Activated CD8-positive, alpha-beta memory T cell treated with anti-CD3 and anti-CD28 coated beads, Interleukin-2, amount 10 ng/mL, durations not matched to agents 7 days and 5 days (primary cell): ENCODE measurements around the gene IGSF9B. TPM values are rescaled to one million over a fixed set of nuclear protein-coding genes. Genes with fewer than 3 reads are reported as not detected.
A peak's percentile ranks its signal among the peaks of the same experiment; 100 is the strongest.

Source experiments
- ATAC-seq: fragments of 150-1000 bp; cut with Tn5 transposase; one replicate; pipeline ENCODE4 v1.10.0; 2021; ENCODE audit warnings: moderate library complexity
- CTCF ChIA-PET: fragments of 350-600 bp; sonication (Branson Sonifier 250); formaldehyde crosslinking; loops from one replicate; lab custom pipeline; 2021; ENCODE audit warnings: antibody characterized with exemption; lab: Charles Lee
- DNase-seq: peaks from one replicate; pipeline ENCODE4 v3.0.0-alpha.2; 2020
- H3K27ac Mint-ChIP-seq: one replicate; pipeline ENCODE4 v1.8.0; 2021; ENCODE audit warnings: mild to moderate bottlenecking, mixed read lengths
- H3K27me3 Mint-ChIP-seq: one replicate; pipeline ENCODE4 v1.8.0; 2021; ENCODE audit warnings: mixed read lengths
- H3K36me3 Mint-ChIP-seq: one replicate; pipeline ENCODE4 v1.8.0; 2021; ENCODE audit warnings: mild to moderate bottlenecking, mixed read lengths
- H3K4me1 Mint-ChIP-seq: one replicate; pipeline ENCODE4 v1.8.0; 2021; ENCODE audit warnings: mixed read lengths
- H3K4me3 Mint-ChIP-seq: one replicate; pipeline ENCODE4 v1.8.0; 2021; ENCODE audit warnings: mild to moderate bottlenecking, moderate library complexity, mixed read lengths
- H3K9me3 Mint-ChIP-seq: one replicate; pipeline ENCODE4 v1.8.0; 2022; ENCODE audit warnings: low read depth, mixed read lengths
- total RNA-seq, 2 experiments: library from RNA; stranded (reverse); gene quantifications; one replicate each; pipeline ENCODE4 v1.2.3, GENCODE V29; 2021

IGSF9B gene
- total RNA-seq, 2 experiments from 2014 or later = 19.6 to 34.5 TPM

DNA sequence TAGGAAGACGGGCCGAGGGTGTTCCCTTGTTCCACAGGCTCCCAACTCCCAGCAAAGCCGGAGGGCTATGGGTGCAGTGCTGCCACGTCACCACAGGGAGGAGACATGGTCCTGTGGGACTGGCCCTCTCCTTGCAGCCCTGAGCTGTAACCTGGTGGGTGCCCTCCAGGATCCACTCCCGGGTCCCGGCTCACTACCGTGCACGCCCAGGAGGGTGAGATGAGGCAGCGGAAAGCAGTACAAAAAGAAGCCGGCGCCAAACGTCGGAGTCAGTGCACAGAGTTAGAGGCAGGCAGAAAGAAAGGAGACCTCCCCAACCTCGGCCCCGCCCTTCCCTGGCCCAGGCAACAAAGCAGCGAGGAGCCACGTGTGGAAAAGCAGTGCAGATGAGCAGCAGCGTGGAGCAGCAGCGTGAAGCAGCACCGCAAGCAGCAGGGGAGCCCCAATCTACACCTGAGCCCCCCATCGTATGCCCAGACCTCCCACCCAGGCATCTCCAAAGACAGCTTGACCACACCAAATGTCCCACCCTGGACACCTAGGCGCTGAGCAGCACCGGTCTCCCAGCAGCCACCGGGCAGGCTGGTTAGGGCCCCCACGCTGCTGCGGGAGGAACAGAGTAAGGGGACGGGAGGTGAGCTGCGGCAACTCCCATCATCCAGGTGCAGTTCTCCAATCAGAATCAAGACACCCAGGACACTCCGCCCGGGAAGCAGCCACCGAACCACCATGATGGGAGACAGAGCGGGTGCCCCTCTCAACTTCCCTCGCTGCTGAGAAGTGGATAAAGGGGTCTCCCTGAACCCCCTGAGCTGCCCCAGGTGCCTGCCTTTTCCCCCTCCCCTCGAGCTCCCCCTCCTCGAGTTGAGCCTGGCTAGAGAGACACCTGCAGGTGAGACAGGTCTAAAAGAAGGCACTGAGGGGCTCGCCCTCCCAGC is 28.8 kb downstream of the IGSF9B start:
- no peaks in the 10 kb centered on the region for H3K27me3 Mint-ChIP-seq
- DNase-seq (peak; percentile 80), ATAC-seq (peak; percentile 70)
- H3K4me1 Mint-ChIP-seq = peaks cover 32% of the 10 kb centered on the region
- CTCF ChIA-PET = interaction anchor here (0.6 to 2.9 kb wide), 33 partner anchors 10 to 348 kb away, joined by 3 to 63 read pairs (median 4); partner anchors contain the start of genes GLB1L3, IGSF9B and JAM3
- H3K4me3 Mint-ChIP-seq = peak overlapping the region; percentile 53
- peaks cover 22% of the 10 kb centered on the region for H3K36me3 Mint-ChIP-seq
- H3K9me3 Mint-ChIP-seq = no peaks in the 10 kb centered on the region
- H3K27ac Mint-ChIP-seq = peak overlapping the region; percentile 78

DNA sequence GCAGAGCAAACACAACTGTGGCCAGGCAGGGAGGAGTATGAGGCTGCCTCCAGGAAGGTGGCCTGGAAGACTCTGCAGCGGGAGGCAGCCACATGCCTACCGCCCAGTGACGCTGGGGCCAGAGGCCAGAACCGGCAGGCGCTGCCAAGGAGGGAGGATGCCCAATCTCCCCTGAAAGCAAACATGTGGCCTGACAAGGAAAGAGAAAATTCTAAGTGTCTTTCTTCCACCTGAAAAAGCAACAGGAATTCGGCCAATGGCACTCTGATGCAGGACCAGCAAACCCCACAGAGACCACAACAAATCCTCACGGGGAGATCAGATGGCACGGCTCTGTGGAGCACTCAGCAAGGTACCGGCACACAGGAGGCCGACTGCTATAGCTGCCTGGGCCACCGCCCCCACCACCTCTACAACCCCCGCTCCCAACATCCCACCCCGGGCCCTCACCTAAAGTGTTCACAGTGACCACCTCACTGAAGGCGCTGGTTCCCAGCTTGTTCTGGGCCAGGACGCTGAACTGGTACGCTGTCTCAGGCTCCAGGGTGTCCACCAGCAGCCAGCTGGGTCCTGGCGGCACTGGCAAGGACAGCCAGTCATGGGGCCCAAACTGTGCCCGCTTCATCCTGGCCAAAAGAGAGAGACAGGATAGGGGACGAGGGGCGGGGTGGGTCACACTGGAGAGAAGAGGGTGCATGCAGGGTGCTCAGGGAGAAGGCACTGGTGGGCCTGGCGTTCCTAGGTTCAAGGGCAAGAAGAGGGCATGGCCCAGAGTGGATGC is 30.1 kb downstream of the IGSF9B start:
- CTCF ChIA-PET = interaction anchor here (0.9 to 2.9 kb wide), 21 partner anchors 8 to 214 kb away, joined by 3 to 63 read pairs (median 7); partner anchors contain the start of gene IGSF9B
- Mint-ChIP-seq H3K9me3 (no peaks in the 10 kb centered on the region), H3K27me3 (no peaks in the 10 kb centered on the region), H3K36me3 (peaks cover 23% of the 10 kb centered on the region), H3K4me1 (peaks cover 30% of the 10 kb centered on the region), H3K4me3 (no peak overlapping the region), H3K27ac (no peak overlapping the region)
- DNase-seq = no peak
- no peak for ATAC-seq

DNA sequence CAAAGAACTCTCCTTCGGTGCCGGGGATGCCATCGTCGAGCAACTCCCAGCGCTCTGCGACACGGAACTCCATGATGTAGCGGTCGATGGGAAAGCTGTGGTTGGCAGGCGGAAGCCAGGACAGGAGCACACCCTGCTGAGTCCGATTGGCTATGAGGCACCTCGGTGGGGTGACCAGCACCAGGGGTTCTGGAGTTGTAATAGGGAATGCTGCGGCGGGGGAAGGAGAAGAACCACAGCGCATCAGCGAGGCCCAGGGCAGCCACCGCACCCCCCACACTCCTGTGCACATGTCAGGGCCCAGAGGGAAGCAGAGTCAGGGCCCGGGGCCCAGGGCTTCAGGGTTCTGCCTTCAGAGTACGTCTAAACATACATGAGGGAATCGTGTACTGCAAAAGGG is 31.0 kb downstream of the IGSF9B start:
- Mint-ChIP-seq H3K4me1 (peaks cover 30% of the 10 kb centered on the region), H3K27me3 (no peaks in the 10 kb centered on the region), H3K36me3 (peaks cover 24% of the 10 kb centered on the region), H3K4me3 (no peak overlapping the region), H3K9me3 (no peaks in the 10 kb centered on the region), H3K27ac (no peak overlapping the region)
- no peak for ATAC-seq
- DNase-seq = no peak
- CTCF ChIA-PET = interaction anchor here (1.6 kb wide), 1 partner anchor 22 kb away, joined by 5 read pairs; no protein-coding TSS in a partner anchor

DNA sequence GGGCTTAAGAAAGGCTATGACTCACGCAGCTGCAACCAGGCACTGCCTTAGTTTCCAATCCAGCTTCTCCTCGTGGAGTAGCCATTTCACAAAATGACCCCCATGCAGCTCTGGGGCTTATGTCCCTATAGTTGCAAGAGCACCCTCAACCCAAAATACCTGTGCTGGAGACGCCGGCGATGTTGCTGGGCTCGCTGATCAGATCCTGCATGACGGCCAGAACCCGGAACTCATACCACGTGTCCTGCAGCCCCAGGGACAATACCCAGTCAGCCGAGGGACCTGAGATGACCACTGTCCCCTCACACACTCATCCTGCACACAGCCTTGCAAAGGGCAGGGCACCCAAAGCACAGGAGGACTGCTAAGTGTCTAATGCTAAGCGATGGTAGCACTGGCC is 32.1 kb downstream of the IGSF9B start:
- Mint-ChIP-seq H3K36me3 (peaks cover 18% of the 10 kb centered on the region), H3K4me1 (peaks cover 25% of the 10 kb centered on the region), H3K9me3 (no peaks in the 10 kb centered on the region), H3K27ac (no peak overlapping the region), H3K4me3 (no peak overlapping the region), H3K27me3 (no peaks in the 10 kb centered on the region)
- ATAC-seq = no peak
- CTCF ChIA-PET = interaction anchor here (1.0 to 1.8 kb wide), 5 partner anchors 20 to 126 kb away, joined by 3 to 5 read pairs (median 3); no protein-coding TSS in a partner anchor
- DNase-seq = no peak

DNA sequence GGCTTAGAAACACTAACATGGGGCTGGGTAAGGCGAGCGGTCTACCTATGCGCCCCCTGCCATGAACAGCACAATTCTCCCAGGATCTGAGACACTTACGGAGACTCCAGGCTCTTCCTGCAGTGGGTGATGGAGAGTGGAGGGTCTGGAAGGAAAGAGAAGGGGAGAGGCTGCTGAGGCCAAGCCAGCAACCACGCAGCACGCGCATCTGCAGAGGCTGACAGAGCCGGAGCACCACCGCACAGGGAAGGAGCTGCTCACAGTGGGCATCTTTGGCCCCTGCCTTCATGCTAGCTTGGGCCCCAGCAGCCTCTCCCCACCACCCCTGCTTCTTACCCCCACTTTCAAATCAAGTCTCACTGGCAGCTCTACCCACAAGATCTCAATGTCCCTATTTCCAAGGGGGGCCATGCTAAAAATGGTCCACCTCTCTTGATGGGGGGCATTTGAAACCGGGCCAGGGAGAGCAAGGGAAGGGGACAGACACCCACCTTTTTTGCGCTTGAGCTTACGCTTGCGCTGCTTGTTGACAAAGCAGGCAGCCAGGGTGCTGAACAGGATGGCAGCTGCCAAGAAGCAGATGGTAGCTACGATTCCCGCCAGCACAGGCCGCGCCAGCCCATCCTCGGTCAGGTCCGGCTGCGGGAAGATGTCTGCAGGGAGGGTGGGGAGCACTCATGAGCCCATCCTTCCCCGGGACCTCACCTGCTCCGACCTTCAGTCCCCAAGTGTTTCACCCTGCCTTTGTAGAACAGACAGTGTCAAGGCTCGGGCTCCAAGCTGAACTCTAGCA is 34.5 kb downstream of the IGSF9B start:
- Mint-ChIP-seq H3K36me3 (peaks cover 9% of the 10 kb centered on the region), H3K4me3 (no peak overlapping the region), H3K4me1 (peaks cover 2% of the 10 kb centered on the region), H3K27me3 (no peaks in the 10 kb centered on the region), H3K9me3 (no peaks in the 10 kb centered on the region), H3K27ac (no peak overlapping the region)
- CTCF ChIA-PET = interaction anchor here (1.2 kb wide), 1 partner anchor 114 kb away, joined by 3 read pairs; no protein-coding TSS in a partner anchor
- ATAC-seq (no peak), DNase-seq (no peak)

DNA sequence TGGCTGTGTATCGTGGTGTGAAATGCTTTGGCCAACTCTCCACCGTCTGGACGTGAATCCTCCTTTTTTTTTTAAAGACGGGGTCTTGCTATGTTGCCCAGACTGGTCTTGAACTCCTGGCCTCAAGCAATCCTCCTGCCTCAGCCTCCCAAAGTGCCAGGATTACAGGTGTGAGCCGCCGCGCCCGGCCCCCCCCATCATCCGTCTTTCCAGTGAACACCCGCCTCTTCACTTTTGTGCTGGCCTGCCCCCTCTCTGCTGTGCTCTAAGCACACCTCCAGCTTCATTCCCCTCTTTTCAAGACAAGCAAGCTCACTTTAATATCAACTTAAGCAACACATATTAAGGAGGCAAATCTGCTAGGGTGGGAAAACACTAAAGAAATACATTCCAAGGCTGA is 35.3 kb downstream of the IGSF9B start:
- DNase-seq (no peak), ATAC-seq (no peak)
- Mint-ChIP-seq H3K4me1 (peaks cover 2% of the 10 kb centered on the region), H3K9me3 (no peaks in the 10 kb centered on the region), H3K27me3 (no peaks in the 10 kb centered on the region), H3K4me3 (no peak overlapping the region), H3K36me3 (peaks cover 9% of the 10 kb centered on the region), H3K27ac (no peak overlapping the region)
- CTCF ChIA-PET = no interaction called here

DNA sequence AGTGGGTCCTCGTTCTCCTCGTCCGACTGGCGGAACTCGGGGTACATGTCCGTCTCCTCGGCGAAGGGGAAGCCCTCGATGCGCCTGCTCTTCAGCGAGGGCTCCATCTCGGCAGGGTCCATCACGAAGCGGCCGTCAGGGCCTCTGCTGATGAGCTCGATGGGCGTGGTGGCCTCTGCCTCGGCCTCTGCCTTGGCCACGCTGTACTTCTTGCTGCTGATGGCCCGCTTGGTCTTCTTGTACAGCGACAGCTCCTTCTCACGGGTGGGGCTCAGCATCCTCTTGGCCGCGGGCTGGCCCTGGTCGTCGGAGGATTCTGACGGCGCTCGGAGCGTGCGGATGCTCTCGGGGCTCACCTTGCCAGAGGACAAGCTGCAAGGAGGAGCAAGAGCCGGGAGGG is 35.7 kb downstream of the IGSF9B start:
- no peak for DNase-seq
- H3K4me3 Mint-ChIP-seq = no peak overlapping the region
- ATAC-seq = no peak
- H3K36me3 Mint-ChIP-seq = peaks cover 9% of the 10 kb centered on the region
- no peak overlapping the region for H3K27ac Mint-ChIP-seq
- CTCF ChIA-PET = no interaction called here
- no peaks in the 10 kb centered on the region for H3K9me3 Mint-ChIP-seq
- peaks cover 2% of the 10 kb centered on the region for H3K4me1 Mint-ChIP-seq
- no peaks in the 10 kb centered on the region for H3K27me3 Mint-ChIP-seq

DNA sequence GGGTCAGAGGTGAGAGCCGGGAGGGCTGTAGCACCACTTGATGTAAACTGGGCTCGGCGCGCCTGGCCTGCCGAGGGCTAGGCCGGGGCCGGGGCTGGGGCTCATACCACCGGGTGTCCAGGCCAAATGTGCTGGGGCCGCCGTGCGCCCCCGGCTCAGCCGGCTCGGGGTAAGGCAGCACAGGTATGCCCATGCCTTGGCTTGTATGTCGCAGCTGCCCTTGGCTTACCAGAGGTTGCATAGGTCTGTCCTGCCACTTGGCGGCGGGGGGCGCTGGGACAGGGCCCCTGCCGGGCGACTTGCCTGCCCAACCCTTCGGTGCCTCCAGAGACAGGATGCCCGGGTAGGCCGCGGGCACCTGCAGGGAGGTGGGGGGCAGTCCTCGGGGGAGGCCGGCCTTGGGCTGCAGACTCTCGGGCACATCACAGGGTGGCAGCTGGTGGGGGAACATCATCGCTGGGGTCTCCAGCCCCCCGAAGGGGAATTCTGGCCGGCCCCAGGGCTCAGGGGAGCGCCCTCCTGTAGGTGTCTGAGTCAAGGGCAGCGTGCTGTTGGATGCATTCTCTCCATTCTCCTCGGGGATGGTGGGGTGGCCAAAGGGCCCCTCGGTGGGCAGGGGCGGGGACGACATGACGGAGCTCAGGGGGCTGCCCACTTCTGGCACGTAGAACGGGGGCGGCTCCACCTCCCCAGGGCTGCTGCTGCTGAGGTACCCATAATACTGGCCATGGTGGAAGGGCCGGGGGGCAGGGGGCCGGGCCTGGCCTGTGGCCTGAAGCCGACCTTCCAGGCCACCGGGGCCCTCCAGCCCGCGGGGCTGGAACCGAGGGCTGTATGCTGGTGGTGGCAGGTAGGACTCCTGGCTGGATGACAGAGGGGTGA is 36.4 kb downstream of the IGSF9B start:
- H3K4me1 Mint-ChIP-seq = peaks cover 2% of the 10 kb centered on the region
- CTCF ChIA-PET = no interaction called here
- ATAC-seq (no peak), DNase-seq (no peak)
- H3K27ac Mint-ChIP-seq = no peak overlapping the region
- no peaks in the 10 kb centered on the region for H3K9me3 Mint-ChIP-seq
- H3K4me3 Mint-ChIP-seq = no peak overlapping the region
- no peaks in the 10 kb centered on the region for H3K27me3 Mint-ChIP-seq
- H3K36me3 Mint-ChIP-seq = peaks cover 6% of the 10 kb centered on the region

DNA sequence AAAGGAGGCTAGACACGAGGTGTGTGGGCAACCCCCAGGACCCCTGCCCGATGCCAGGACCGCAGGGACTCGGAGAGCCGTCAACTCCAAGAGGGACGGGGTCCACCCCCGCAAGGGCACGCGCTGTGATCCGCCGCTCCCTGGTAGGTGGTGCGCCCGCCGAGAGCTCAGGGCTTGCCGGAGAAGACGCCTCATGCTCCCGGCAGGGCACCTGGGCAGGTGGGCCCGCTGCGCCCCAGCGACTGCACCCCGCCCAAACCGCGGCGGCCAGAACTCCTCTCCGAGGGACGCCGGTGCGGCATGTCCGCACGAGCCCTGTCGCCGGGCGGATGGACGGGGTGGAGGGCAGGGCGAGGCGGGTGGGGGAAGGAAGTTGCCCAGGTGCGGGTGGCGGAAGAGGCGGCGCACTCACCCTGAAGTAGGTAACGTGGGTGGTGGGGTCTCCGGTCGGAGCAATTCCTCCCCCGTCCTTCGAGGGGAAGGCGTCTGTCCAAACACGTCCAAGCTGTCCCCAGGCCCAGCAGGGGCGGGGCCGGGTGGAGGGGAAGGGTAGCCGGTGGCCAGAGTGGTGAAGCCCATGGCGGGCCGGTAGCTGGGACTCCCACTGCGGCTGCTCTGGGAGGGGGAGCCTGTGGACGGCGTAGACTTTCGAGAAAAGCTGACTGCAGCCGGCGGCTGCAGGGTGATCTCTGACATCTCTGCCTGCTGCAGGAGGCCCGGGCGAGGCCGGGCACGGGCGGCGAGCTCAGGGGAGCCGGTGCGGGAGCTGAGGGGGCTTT is 37.2 kb downstream of the IGSF9B start:
- H3K27me3 Mint-ChIP-seq = no peaks in the 10 kb centered on the region
- H3K4me3 Mint-ChIP-seq = no peak overlapping the region
- peaks cover 6% of the 10 kb centered on the region for H3K36me3 Mint-ChIP-seq
- no peaks in the 10 kb centered on the region for H3K9me3 Mint-ChIP-seq
- H3K4me1 Mint-ChIP-seq = peaks cover 2% of the 10 kb centered on the region
- H3K27ac Mint-ChIP-seq = no peak overlapping the region
- CTCF ChIA-PET = interaction anchor here (1.8 kb wide), 1 partner anchor 8 kb away, joined by 7 read pairs; no protein-coding TSS in a partner anchor
- DNase-seq = no peak
- peak; percentile 11 for ATAC-seq

DNA sequence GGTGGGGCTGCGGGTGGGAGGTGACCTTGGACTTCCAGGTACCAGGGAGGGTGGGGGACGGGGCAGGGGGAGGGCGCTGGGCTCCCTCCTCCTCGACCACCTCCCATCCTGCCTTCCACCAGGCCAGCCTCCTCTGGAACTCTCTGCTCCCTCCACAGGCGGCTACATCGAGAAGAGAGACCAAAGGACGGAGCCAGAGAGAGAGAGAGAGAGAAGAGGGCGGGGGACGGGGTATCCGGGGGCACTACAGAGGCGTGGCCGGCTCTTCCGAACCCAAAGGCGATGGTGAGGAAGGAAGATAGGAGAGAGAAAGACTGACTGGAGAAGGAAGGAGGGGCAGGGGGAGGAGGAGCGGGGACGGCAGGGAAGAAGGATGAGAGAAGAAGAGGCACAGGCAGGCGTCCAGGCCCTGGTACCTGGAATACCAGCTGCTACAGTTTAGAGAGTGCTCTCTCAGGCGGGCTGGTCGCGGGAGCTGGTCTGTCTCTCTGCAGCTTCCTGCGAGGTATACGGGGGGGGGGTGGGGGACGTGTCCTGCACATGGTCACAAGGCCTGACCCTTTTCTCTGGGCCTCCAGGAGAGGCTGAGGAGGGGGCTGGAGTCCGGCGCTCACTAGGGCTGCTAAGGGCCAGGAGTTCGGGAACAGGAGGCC is 38.0 kb downstream of the IGSF9B start:
- Mint-ChIP-seq H3K4me1 (no peaks in the 10 kb centered on the region), H3K27me3 (no peaks in the 10 kb centered on the region), H3K9me3 (no peaks in the 10 kb centered on the region), H3K27ac (no peak overlapping the region), H3K4me3 (no peak overlapping the region), H3K36me3 (peaks cover 3% of the 10 kb centered on the region)
- CTCF ChIA-PET = interaction anchor here (1.8 kb wide), 1 partner anchor 9 kb away, joined by 7 read pairs; no protein-coding TSS in a partner anchor
- no peak for ATAC-seq
- DNase-seq = no peak
